Measurements from ENCODE around the gene ALX4. TPM values are rescaled to one million over a fixed set of nuclear protein-coding genes. Genes with fewer than 3 reads are reported as not detected.

Gene ALX4
- total and polyA plus RNA-seq, 7 donors, result 0.04 to 0.23 (median 0.14) TPM; not detected in 1

GRCh38 chr11:44321059-44321458 is 11.1 kb upstream of the ALX4 start:
- WGBS, 3 donors, result 12 to 56% (median 49%) methylated on average over 4 of the region's 4 CpGs
- DNase-seq (no peak), ATAC-seq (no peak)
- Histone ChIP-seq H3K27me3 (ENCODE audit: insufficient read depth in 3 of 3, low read length in 2 of 3) (peaks cover 4 to 100% (median 48%) of the 10 kb centered on the region in 3 donors), H3K36me3 (ENCODE audit: insufficient read depth in 1 of 2, low read depth in 1 of 2) (no peaks in the 10 kb centered on the region), H3K9me3 (no peaks in the 10 kb centered on the region), H3K4me3 (no peak overlapping the region), H3K27ac (no peak overlapping the region), H3K4me1 (peaks cover 18% of the 10 kb centered on the region)
- TF ChIP-seq CTCF (IDR thresholded peaks at IDR 0.05), result no peak
- intact Hi-C loops (cut with DNase I), result no loop called here

- no peak for ATAC-seq
Observed at GRCh38 chr11:44320289-44320973, 10.5 kb upstream of the ALX4 start.

GRCh38 chr11:44319552-44320288 is 9.8 kb upstream of the ALX4 start:
- peaks cover 4 to 98% (median 46%) of the 10 kb centered on the region in 3 donors for H3K27me3 ChIP-seq (ENCODE audit: insufficient read depth in 3 of 3, low read length in 2 of 3)
- peaks cover 19% of the 10 kb centered on the region for H3K4me1 ChIP-seq
- intact Hi-C loops (cut with DNase I), result no loop called here
- WGBS, 3 donors, result 2 to 8% (median 7%) methylated on average over 46 to 53 of the region's 53 CpGs
- ATAC-seq (peak in 1 of 4 donors; percentile 28), DNase-seq (no peak)
- no peak overlapping the region for H3K27ac ChIP-seq
- no peaks in the 10 kb centered on the region for H3K36me3 ChIP-seq (ENCODE audit: insufficient read depth in 1 of 2, low read depth in 1 of 2)
- H3K4me3 ChIP-seq, result peak overlapping the region; percentile 18
- TF ChIP-seq CTCF (IDR thresholded peaks at IDR 0.05), result no peak
- no peaks in the 10 kb centered on the region for H3K9me3 ChIP-seq

More at GRCh38 chr11:44320289-44320973, 10.5 kb upstream of the ALX4 start:
- Histone ChIP-seq H3K27me3 (ENCODE audit: insufficient read depth in 3 of 3, low read length in 2 of 3) (peaks cover 4 to 99% (median 49%) of the 10 kb centered on the region in 3 donors), H3K4me1 (peaks cover 19% of the 10 kb centered on the region), H3K9me3 (no peaks in the 10 kb centered on the region), H3K27ac (no peak overlapping the region), H3K36me3 (ENCODE audit: insufficient read depth in 1 of 2, low read depth in 1 of 2) (no peaks in the 10 kb centered on the region), H3K4me3 (no peak overlapping the region)
- TF ChIP-seq CTCF (IDR thresholded peaks at IDR 0.05), result no peak
- no peak for DNase-seq
- intact Hi-C loops (cut with DNase I), result no loop called here
- 16 to 32% (median 29%) methylated on average over 20 of the region's 20 CpGs for WGBS, 3 donors

GRCh38 chr11:44319170-44319551 is 9.2 kb upstream of the ALX4 start:
- Histone ChIP-seq H3K4me1 (peaks cover 19% of the 10 kb centered on the region), H3K4me3 (peak overlapping the region; percentile 18), H3K36me3 (ENCODE audit: insufficient read depth in 1 of 2, low read depth in 1 of 2) (no peaks in the 10 kb centered on the region), H3K27ac (no peak overlapping the region), H3K27me3 (ENCODE audit: insufficient read depth in 3 of 3, low read length in 2 of 3) (peaks cover 4 to 98% (median 43%) of the 10 kb centered on the region in 3 donors), H3K9me3 (no peaks in the 10 kb centered on the region)
- intact Hi-C loops (cut with DNase I), result no loop called here
- no peak for DNase-seq
- no peak for TF ChIP-seq CTCF (IDR thresholded peaks at IDR 0.05)
- ATAC-seq, result no peak
- WGBS, 3 donors, result 11 to 15% (median 14%) methylated on average over 15 of the region's 15 CpGs
